ENCODE measurements around the gene L3MBTL3.

The L3MBTL3 gene

GRCh38 chr6:130183271-130184222 is 165.2 kb downstream of the L3MBTL3 start:
- no peak for DNase-seq (ENCODE audit: low spot score)

GRCh38 chr6:130185658-130186057 is 167.3 kb downstream of the L3MBTL3 start:
- DNase-seq (ENCODE audit: low spot score), result no peak

- DNase-seq (ENCODE audit: low spot score), result no peak
Measured at GRCh38 chr6:130187335-130188206, 169.2 kb downstream of the L3MBTL3 start.

- no peak for DNase-seq (ENCODE audit: low spot score)
Measured at GRCh38 chr6:130188207-130188899, 170.0 kb downstream of the L3MBTL3 start.

GRCh38 chr6:130189531-130190397 is 171.4 kb downstream of the L3MBTL3 start:
- DNase-seq (ENCODE audit: low spot score), result no peak

Measured in SW480 (cell line).